H1 (cell line): ENCODE measurements around the gene MYO9A. TPM values are rescaled to one million over a fixed set of nuclear protein-coding genes. Genes with fewer than 3 reads are reported as not detected.

Experiments used
- CTCF ChIA-PET: fragments of 300-600 bp; sonication (Branson Sonifier 250); formaldehyde crosslinking; loops from one replicate; lab custom pipeline; 2021; ENCODE audit not compliant: partially characterized antibody; lab: Charles Lee
- POLR2A ChIA-PET: fragments of 300-600 bp; sonication (Branson Sonifier 250); formaldehyde crosslinking; loops from one replicate; lab custom pipeline; 2021; ENCODE audit warnings: inconsistent platforms; ENCODE audit not compliant: partially characterized antibody; lab: Charles Lee
- DNase-seq, 2 experiments: peaks; one replicate each; pipeline versions ENCODE4 v3.0.0 to v3.0.0-alpha.2; 2010 to 2022; ENCODE audit warnings: low spot score in 2 of 2, low read depth in 1 of 2, mixed read lengths in 1 of 2
- FAIRE-seq: peaks from 2 replicates; lab custom pipeline; 2011; peaks lifted over from hg19 to GRCh38; lab: Jason Lieb, UNC
- H2AFZ ChIP-seq: 2 replicates; pipeline ENCODE4 v1.8.1; 2012; ENCODE audit warnings: low read length, inconsistent platforms
- H2AK5ac ChIP-seq: 2 replicates; pipeline ENCODE4 v1.6.1; 2013; ENCODE audit warnings: low read depth, low read length
- H2BK120ac ChIP-seq: replicated peaks from 2 replicates; pipeline ENCODE3; 2013; ENCODE audit warnings: low read depth, low read length, inconsistent platforms
- H2BK12ac ChIP-seq: 2 replicates; pipeline ENCODE4 v1.6.1; 2013; ENCODE audit warnings: low read depth, low read length
- H2BK15ac ChIP-seq: 2 replicates; pipeline ENCODE4 v1.6.1; 2013; ENCODE audit warnings: low read length
- H2BK20ac ChIP-seq: 2 replicates; pipeline ENCODE4 v1.6.1; 2013; ENCODE audit warnings: low read length
- H2BK5ac ChIP-seq: 2 replicates; pipeline ENCODE4 v1.6.1; 2013; ENCODE audit warnings: low read depth, low read length
- H3K14ac ChIP-seq: 2 replicates; pipeline ENCODE4 v1.6.1; 2013; ENCODE audit warnings: inconsistent platforms; ENCODE audit not compliant: insufficient read length
- H3K18ac ChIP-seq: 2 replicates; pipeline ENCODE4 v1.6.1; 2013; ENCODE audit warnings: low read length; ENCODE audit errors: extremely low read depth
- H3K23ac ChIP-seq: 2 replicates; pipeline ENCODE4 v1.6.1; 2013; ENCODE audit warnings: inconsistent platforms; ENCODE audit not compliant: insufficient read length
- H3K23me2 ChIP-seq: 2 replicates; pipeline ENCODE4 v1.6.1; 2013; ENCODE audit warnings: low read depth, low read length
- H3K27ac ChIP-seq: 2 replicates; pipeline ENCODE4 v1.6.1; 2011; ENCODE audit warnings: low read depth, low read length, inconsistent platforms
- H3K27me3 ChIP-seq, 4 experiments: replicated peaks in 1 of 4; 1 replicate in 1 of 4; 2 replicates in 3 of 4; pipeline versions ENCODE4 v1.6.1 to v1.8.1; 2011 to 2013; ENCODE audit warnings: low read length in 3 of 4, mild to moderate bottlenecking in 3 of 4, inconsistent platforms in 2 of 4, mixed read lengths in 2 of 4, moderate library complexity in 1 of 4; ENCODE audit not compliant: control insufficient read depth in 3 of 4, insufficient read depth in 3 of 4; ENCODE audit errors: extremely low read depth in 1 of 4
- H3K36me3 ChIP-seq, 4 experiments: 2 replicates each; pipeline versions ENCODE4 v1.6.1 to v1.8.1; 2011 to 2013; ENCODE audit warnings: mild to moderate bottlenecking in 4 of 4, low read length in 3 of 4, moderate library complexity in 2 of 4, control low read depth in 1 of 4, inconsistent platforms in 1 of 4; ENCODE audit not compliant: insufficient read depth in 4 of 4, control insufficient read depth in 2 of 4
- H3K4ac ChIP-seq: replicated peaks from 2 replicates; pipeline ENCODE3; 2013; ENCODE audit warnings: low read length, low read depth, mixed read lengths, inconsistent platforms; ENCODE audit not compliant: insufficient read length
- H3K4me1 ChIP-seq, 4 experiments: replicated peaks in 1 of 4; 1 replicate in 1 of 4; 2 replicates in 3 of 4; pipeline versions ENCODE4 v1.6.1 to v1.8.1; 2011 to 2013; ENCODE audit warnings: low read length in 3 of 4, inconsistent platforms in 2 of 4, mixed read lengths in 1 of 4; ENCODE audit not compliant: insufficient read depth in 4 of 4, control insufficient read depth in 3 of 4
- H3K4me2 ChIP-seq, 2 experiments: 2 replicates each; pipeline versions ENCODE4 v1.6.1 to v1.8.1; 2011 to 2013; ENCODE audit warnings: low read depth in 2 of 2, low read length in 2 of 2, control low read depth in 1 of 2, inconsistent platforms in 1 of 2, mild to moderate bottlenecking in 1 of 2; ENCODE audit not compliant: insufficient read depth in 1 of 2
- H3K4me3 ChIP-seq, 4 experiments: fragments of 200-600, 300-600 bp in 1 of 4; sonication (generic), shearing (Covaris generic), sonication (Bioruptor Twin) in 1 of 4; 2 replicates each; pipeline versions ENCODE4 v1.5.1 to v1.8.1; 2011 to 2016; ENCODE audit warnings: low read length in 4 of 4, low read depth in 3 of 4, control low read depth in 2 of 4, inconsistent platforms in 2 of 4, mild to moderate bottlenecking in 2 of 4, mixed read lengths in 1 of 4, moderate library complexity in 1 of 4; ENCODE audit not compliant: insufficient read depth in 2 of 4; ENCODE audit errors: extremely low read depth in 1 of 4
- H3K56ac ChIP-seq: replicated peaks from 2 replicates; pipeline ENCODE3; 2013; ENCODE audit warnings: low read depth, mild to moderate bottlenecking, mixed read lengths, low read length, inconsistent platforms; ENCODE audit not compliant: insufficient read length
- H3K79me1 ChIP-seq: 2 replicates; pipeline ENCODE4 v1.6.1; 2013; ENCODE audit warnings: low read depth, low read length, control low read depth
- H3K79me2 ChIP-seq, 2 experiments: 2 replicates each; pipeline versions ENCODE4 v1.6.1 to v1.8.1; 2012 to 2013; ENCODE audit warnings: low read length in 2 of 2, mild to moderate bottlenecking in 2 of 2, inconsistent platforms in 1 of 2; ENCODE audit not compliant: insufficient read depth in 2 of 2, control insufficient read depth in 1 of 2
- H3K9ac ChIP-seq, 4 experiments: replicated peaks in 1 of 4; 1 replicate in 1 of 4; 2 replicates in 3 of 4; pipeline versions ENCODE4 v1.6.1 to v1.8.1; 2011 to 2013; ENCODE audit warnings: low read depth in 3 of 4, low read length in 3 of 4, control low read depth in 2 of 4, mild to moderate bottlenecking in 2 of 4, moderate library complexity in 2 of 4, inconsistent platforms in 1 of 4; ENCODE audit errors: extremely low read depth in 1 of 4
- H3K9me3 ChIP-seq, 2 experiments: 2 replicates each; pipeline versions ENCODE4 v1.6.1 to v1.8.1; 2012 to 2013; ENCODE audit warnings: mild to moderate bottlenecking in 2 of 2, moderate library complexity in 2 of 2, control low read depth in 1 of 2, inconsistent platforms in 1 of 2, low read depth in 1 of 2, low read length in 1 of 2, mixed read lengths in 1 of 2; ENCODE audit not compliant: insufficient read depth in 2 of 2
- H4K20me1 ChIP-seq, 2 experiments: replicated peaks in 1 of 2; 2 replicates each; pipeline versions ENCODE3 to v1.8.1; 2011 to 2013; ENCODE audit warnings: inconsistent platforms in 2 of 2, low read length in 2 of 2, mild to moderate bottlenecking in 1 of 2; ENCODE audit not compliant: insufficient read depth in 2 of 2, control insufficient read depth in 1 of 2
- H4K5ac ChIP-seq: 2 replicates; pipeline ENCODE4 v1.6.1; 2013; ENCODE audit warnings: low read length, low read depth, mixed read lengths, inconsistent platforms; ENCODE audit not compliant: insufficient read length
- H4K8ac ChIP-seq: 2 replicates; pipeline ENCODE4 v1.8.0; 2013; ENCODE audit warnings: mild to moderate bottlenecking, moderate library complexity, low read length, inconsistent platforms; ENCODE audit not compliant: insufficient read depth; ENCODE audit errors: extremely low read depth
- H4K91ac ChIP-seq: replicated peaks from 2 replicates; pipeline ENCODE3; 2013; ENCODE audit warnings: low read length, mixed read lengths, inconsistent platforms; ENCODE audit not compliant: insufficient read length
- ASH2L ChIP-seq: fragments of 200-600, 300-600 bp; sonication (generic); IDR thresholded peaks from one replicate; pipeline ENCODE4 v1.7.1; 2017; ENCODE audit warnings: low read length
- CREB1 ChIP-seq: IDR thresholded peaks from 2 replicates; pipeline ENCODE4 v1.6.1; 2012; ENCODE audit warnings: inconsistent platforms
- CTBP2 ChIP-seq: IDR thresholded peaks from 2 replicates; pipeline ENCODE4 v1.7.0; 2011; ENCODE audit warnings: borderline replicate concordance, mild to moderate bottlenecking, moderate library complexity, mixed read lengths, low read length; ENCODE audit not compliant: insufficient read depth, insufficient read length
- EGR1 ChIP-seq: IDR thresholded peaks from 2 replicates; pipeline ENCODE4 v1.6.1; 2011; ENCODE audit warnings: low read depth, low read length, borderline replicate concordance
- HDAC2 ChIP-seq, 2 experiments: fragments of 300-600 bp in 1 of 2; sonication (generic) in 1 of 2; IDR thresholded peaks; 2 replicates each; pipeline ENCODE4 v1.6.1; 2011 to 2012; ENCODE audit warnings: low read depth in 2 of 2, low read length in 2 of 2, mild to moderate bottlenecking in 2 of 2, moderate library complexity in 2 of 2, borderline replicate concordance in 1 of 2, inconsistent platforms in 1 of 2
- KDM5A ChIP-seq: fragments of 200-600 bp; IDR thresholded peaks from 2 replicates; pipeline ENCODE4 v1.7.1; 2012; ENCODE audit warnings: mild to moderate bottlenecking, low read length, inconsistent platforms, mixed read lengths
- NANOG ChIP-seq: IDR thresholded peaks from 2 replicates; pipeline ENCODE4 v1.6.1; 2011; ENCODE audit warnings: low read length, low read depth, mild to moderate bottlenecking, inconsistent platforms; ENCODE audit not compliant: insufficient read depth, poor library complexity, severe bottlenecking
- RAD21 ChIP-seq, 2 experiments: IDR thresholded peaks in 1 of 2; conservative IDR thresholded peaks in 1 of 2; 2 replicates each; pipeline ENCODE4 v1.6.1; 2011; ENCODE audit warnings: low read depth in 2 of 2, low read length in 2 of 2, improper control_type of control experiment in 1 of 2, inconsistent platforms in 1 of 2, mild to moderate bottlenecking in 1 of 2, moderate library complexity in 1 of 2
- RFX5 ChIP-seq: IDR thresholded peaks from 2 replicates; pipeline ENCODE4 v1.6.1; 2011; ENCODE audit warnings: low read depth, low read length, improper control_type of control experiment, borderline replicate concordance
- SIX5 ChIP-seq: IDR thresholded peaks from 2 replicates; pipeline ENCODE4 v1.6.1; 2011; ENCODE audit warnings: mild to moderate bottlenecking, low read depth, low read length
- SRF ChIP-seq: IDR thresholded peaks from 2 replicates; pipeline ENCODE4 v1.6.1; 2011; ENCODE audit warnings: mild to moderate bottlenecking, low read depth, low read length, moderate library complexity
- TAF7 ChIP-seq: optimal IDR thresholded peaks from 2 replicates; pipeline ENCODE3; 2011; ENCODE audit warnings: low read depth, mild to moderate bottlenecking, inconsistent platforms, low read length, moderate library complexity, borderline replicate concordance
- WGBS, 2 experiments: shearing (Covaris generic) in 1 of 2; methylation state at CpG; one replicate each; pipeline versions ENCODE4 v1.1.6 to v1.1.7; 2013 to 2015; ENCODE audit warnings: low lambda C conversion rate in 2 of 2, mixed read lengths in 2 of 2, inconsistent platforms in 1 of 2, low coverage in 1 of 2, missing lambda C conversion rate in 1 of 2; ENCODE audit not compliant: insufficient replicate concordance in 2 of 2, insufficient coverage in 1 of 2, insufficient read length in 1 of 2; ENCODE audit errors: extremely low coverage in 1 of 2, missing lambda C conversion rate in 1 of 2; 5-methylcytosine and 5-hydroxymethylcytosine counted together
- polyA plus RNA-seq, 7 experiments: library from polyadenylated mRNA; depleted of rRNA in 3 of 7; stranded (reverse) in 5 of 7; unstranded in 2 of 7; fragments of >200 nt in 5 of 7; fragments of 200-250 nt in 2 of 7; gene quantifications; 1 replicate in 5 of 7; 2 replicates in 1 of 7; 4 replicates in 1 of 7; pipeline versions ENCODE4 v1.2.1 to v1.2.3, GENCODE V29; 2011 to 2013; ENCODE audit warnings: missing spikeins in 2 of 7, mixed read lengths in 2 of 7
- total RNA-seq: library from RNA; stranded (reverse); fragmentation: NEBNext Ultra II Directional; extraction: Animal tissue kit (Norgen Biotek cat#: 25700); gene quantifications from 2 replicates; pipeline ENCODE4 v1.2.1, GENCODE V29; 2021
- TF ChIP-seq, protein P1 (sequence below): IDR thresholded peaks from 2 replicates; pipeline ENCODE4 v1.6.1; 2011; ENCODE audit warnings: low read length, improper control_type of control experiment

MYO9A gene
- total and polyA plus RNA-seq, 2 of the 8 experiments (the other 6 are each of a cell fraction or from before 2014, with no cell fraction given): 3.9 to 26.0 TPM

DNA sequence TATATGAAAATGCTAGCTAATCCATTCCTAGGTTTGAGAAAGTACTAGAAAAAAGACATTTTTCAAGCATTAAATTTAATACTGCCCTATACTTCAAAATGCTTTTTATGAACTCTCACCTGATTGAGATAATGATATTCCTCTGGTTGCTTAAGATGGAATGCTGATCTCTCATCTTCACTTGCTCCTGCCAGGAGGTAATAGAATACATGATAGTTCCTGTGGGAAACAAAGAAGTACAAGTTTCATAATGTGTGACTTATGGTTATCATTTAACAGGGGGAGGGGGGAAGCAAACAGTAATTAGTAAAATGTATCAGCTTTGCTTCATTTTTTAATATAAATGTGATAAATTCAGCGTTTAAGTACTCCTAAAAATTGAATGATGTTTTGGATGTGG is 97.2 kb downstream of the MYO9A start:
- Histone ChIP-seq H3K9me3 (no peaks in the 10 kb centered on the region), H2BK120ac (no peak overlapping the region), H3K79me2 (no peaks in the 10 kb centered on the region), H3K36me3 (no peaks in the 10 kb centered on the region; a peak in 1 of 8 replicates), H3K23me2 (no peaks in the 10 kb centered on the region), H3K9ac (no peak overlapping the region), H3K14ac (no peak overlapping the region), H3K4me2 (no peak overlapping the region), H3K56ac (no peak overlapping the region), H2BK20ac (no peak overlapping the region), H2BK15ac (no peak overlapping the region), H2AFZ (no peak overlapping the region), H3K4me3 (no peak overlapping the region), H4K5ac (no peak overlapping the region), H3K27ac (no peak overlapping the region), H3K23ac (no peak overlapping the region), H4K8ac (no peak overlapping the region), H4K20me1 (no peaks in the 10 kb centered on the region), H2BK12ac (no peak overlapping the region), H2AK5ac (no peak overlapping the region), H3K79me1 (no peaks in the 10 kb centered on the region), H3K4ac (no peak overlapping the region), H4K91ac (no peak overlapping the region), H3K27me3 (no peaks in the 10 kb centered on the region), H3K18ac (no peak overlapping the region), H2BK5ac (no peak overlapping the region), H3K4me1 (no peaks in the 10 kb centered on the region)
- no peak for FAIRE-seq
- no peak for DNase-seq
- CTCF ChIA-PET: no interaction called here
- WGBS, 2 experiments: 83% methylated on average over 1 of the region's 1 CpG; no CpG with 5 or more reads in 1 of the 2 experiments
- POLR2A ChIA-PET: no interaction called here
- no peak for TF ChIP-seq RAD21 (IDR thresholded peaks at IDR 0.05 in 1 of 2, conservative IDR thresholded peaks at IDR 0.05 in 1 of 2; ENCODE audit: low read depth in 2 of 2, low read length in 2 of 2)
- no peak for TF ChIP-seq SIX5
- no peak for TF ChIP-seq KDM5A
- no peak for TF ChIP-seq HDAC2 (IDR thresholded peaks at IDR 0.05; ENCODE audit: borderline replicate concordance in 1 of 2, low read depth in 2 of 2, low read length in 2 of 2)
- no peak for TF ChIP-seq CREB1
- TF ChIP-seq RFX5: no peak
- TF ChIP-seq EGR1: no peak
- no peak for TF ChIP-seq ASH2L
- TF ChIP-seq NANOG: no peak
- no peak for TF ChIP-seq TAF7
- TF ChIP-seq, protein P1, sequence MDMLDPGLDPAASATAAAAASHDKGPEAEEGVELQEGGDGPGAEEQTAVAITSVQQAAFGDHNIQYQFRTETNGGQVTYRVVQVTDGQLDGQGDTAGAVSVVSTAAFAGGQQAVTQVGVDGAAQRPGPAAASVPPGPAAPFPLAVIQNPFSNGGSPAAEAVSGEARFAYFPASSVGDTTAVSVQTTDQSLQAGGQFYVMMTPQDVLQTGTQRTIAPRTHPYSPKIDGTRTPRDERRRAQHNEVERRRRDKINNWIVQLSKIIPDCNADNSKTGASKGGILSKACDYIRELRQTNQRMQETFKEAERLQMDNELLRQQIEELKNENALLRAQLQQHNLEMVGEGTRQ: no peak
- TF ChIP-seq SRF: no peak
- no peak for TF ChIP-seq CTBP2
